Hematopoietic multipotent progenitor cell (in vitro differentiated cells): ENCODE data around the gene PLIN1. TPM values are rescaled to one million over a fixed set of nuclear protein-coding genes. Genes with fewer than 3 reads are reported as not detected.

Experiments used
- DNase-seq, 3 donors: peaks; one replicate each; pipeline ENCODE4 v3.0.0-alpha.2; 2011 to 2015; ENCODE audit warnings: low read depth in 2 of 3, low spot score in 2 of 3
- total RNA-seq: library from RNA; depleted of rRNA; stranded (reverse); fragments of >200 nt; gene quantifications from one replicate; pipeline ENCODE4 v1.2.3, GENCODE V29; 2012

The PLIN1 gene
- total RNA-seq, 1 donor, result under 0.01 TPM

- DNase-seq, result no peak
These were observed 6.7 kb downstream of the PLIN1 start for GRCh38 chr15:89672221-89673164.

- no peak for DNase-seq
These were observed 7.5 kb downstream of the PLIN1 start for GRCh38 chr15:89671687-89672086.

GRCh38 chr15:89670971-89671560, 8.1 kb downstream of the PLIN1 start:
- no peak for DNase-seq

GRCh38 chr15:89669941-89670340, 9.2 kb downstream of the PLIN1 start:
- no peak for DNase-seq

- DNase-seq, result no peak
These were observed 9.8 kb downstream of the PLIN1 start for GRCh38 chr15:89669309-89669865.

- no peak for DNase-seq
These were observed 11.0 kb downstream of the PLIN1 start for GRCh38 chr15:89668171-89668570.

GRCh38 chr15:89667706-89667960, 11.5 kb downstream of the PLIN1 start:
- DNase-seq, result no peak

GRCh38 chr15:89666858-89667705, 12.1 kb downstream of the PLIN1 start:
- no peak for DNase-seq

- no peak for DNase-seq
These were observed 12.8 kb downstream of the PLIN1 start for GRCh38 chr15:89666184-89666857.

GRCh38 chr15:89665449-89666181, 13.6 kb downstream of the PLIN1 start:
- peak in 2 of 3 donors; percentile 36 to 45 for DNase-seq

- DNase-seq, result no peak
These were observed 14.5 kb downstream of the PLIN1 start for GRCh38 chr15:89664441-89665350.

GRCh38 chr15:89662893-89663626, 16.1 kb downstream of the PLIN1 start:
- DNase-seq, result peak in 1 of 3 donors; percentile 24

GRCh38 chr15:89660556-89660955, 18.6 kb downstream of the PLIN1 start:
- no peak for DNase-seq

- DNase-seq, result no peak
These were observed 19.9 kb downstream of the PLIN1 start for GRCh38 chr15:89659295-89659694.

- no peak for DNase-seq
These were observed 21.4 kb downstream of the PLIN1 start for GRCh38 chr15:89657686-89658200.

GRCh38 chr15:89656116-89656815, 22.9 kb downstream of the PLIN1 start:
- DNase-seq, result peak in 1 of 3 donors; percentile 44
